PC-9 (cell line): ENCODE measurements around the gene SLX9. TPM values are rescaled to one million over a fixed set of nuclear protein-coding genes. Genes with fewer than 3 reads are reported as not detected.

Source experiments
- BruUV-seq: library from RNA; stranded (reverse); fragments of 400-500 nt; replicated peaks from 2 replicates; lab custom pipeline; 2021; lab: Mats Ljungman, UMichigan
- CTCF ChIA-PET: fragments of 300-600 bp; sonication (Branson Sonifier 250); formaldehyde crosslinking; loops from one replicate; lab custom pipeline; 2022; ENCODE audit warnings: antibody characterized with exemption; lab: Charles Lee
- POLR2A ChIA-PET: fragments of 300-600 bp; sonication (Branson Sonifier 250); formaldehyde crosslinking; loops from one replicate; lab custom pipeline; 2022; ENCODE audit warnings: antibody characterized with exemption; ENCODE audit not compliant: unreplicated experiment; lab: Charles Lee
- DNase-seq, 2 experiments: peaks; one replicate each; pipeline versions ENCODE4 v3.0.0 to v3.0.0-alpha.2; 2015 to 2022; ENCODE audit warnings: mixed read lengths in 1 of 2
- H2AFZ ChIP-seq: fragments of 200-600 bp; sonication (generic); 2 replicates; pipeline ENCODE4 v1.8.1; 2017; ENCODE audit warnings: antibody characterized with exemption
- H3F3A ChIP-seq: fragments of 200-600 bp; sonication (generic); 2 replicates; pipeline ENCODE4 v1.8.1; 2017; ENCODE audit warnings: antibody characterized with exemption, mild to moderate bottlenecking, low read depth; ENCODE audit not compliant: insufficient read depth
- H3K27ac ChIP-seq: fragments of 200-600 bp; sonication (generic); 2 replicates; pipeline ENCODE4 v1.6.1; 2016; ENCODE audit warnings: mixed run types
- H3K27me3 ChIP-seq: fragments of 200-600 bp; sonication (generic); 2 replicates; pipeline ENCODE4 v1.6.1; 2016; ENCODE audit warnings: low read depth, mixed run types; ENCODE audit not compliant: insufficient read depth
- H3K36me3 ChIP-seq: fragments of 200-600 bp; sonication (generic); 2 replicates; pipeline ENCODE4 v1.6.1; 2016; ENCODE audit warnings: low read depth, mixed run types
- H3K4me1 ChIP-seq: fragments of 200-600 bp; sonication (generic); replicated peaks from 2 replicates; pipeline ENCODE4 v1.6.1; 2016; ENCODE audit warnings: mixed run types; ENCODE audit not compliant: insufficient read depth
- H3K4me2 ChIP-seq: fragments of 200-600 bp; sonication (generic); 2 replicates; pipeline ENCODE4 v1.6.1; 2017; ENCODE audit warnings: mixed run types
- H3K4me3 ChIP-seq: fragments of 200-600 bp; sonication (generic); 2 replicates; pipeline ENCODE4 v1.6.1; 2016; ENCODE audit warnings: mixed run types
- H3K79me2 ChIP-seq: fragments of 200-600 bp; sonication (generic); 2 replicates; pipeline ENCODE4 v1.6.1; 2017; ENCODE audit warnings: low read depth, mixed run types
- H3K9me2 ChIP-seq: fragments of 200-600 bp; sonication (generic); 2 replicates; pipeline ENCODE4 v1.8.1; 2017; ENCODE audit warnings: mild to moderate bottlenecking; ENCODE audit not compliant: insufficient read depth
- H3K9me3 ChIP-seq: fragments of 200-600 bp; sonication (generic); 2 replicates; pipeline ENCODE4 v1.8.1; 2016; ENCODE audit warnings: low read depth; ENCODE audit not compliant: insufficient read depth
- H4K20me1 ChIP-seq: fragments of 200-600 bp; sonication (generic); 2 replicates; pipeline ENCODE4 v1.8.1; 2017; ENCODE audit not compliant: insufficient read depth
- CTCF ChIP-seq: fragments of 200-600 bp; sonication (generic); conservative IDR thresholded peaks from 2 replicates; pipeline ENCODE4 v1.6.1; 2017; ENCODE audit warnings: mixed run types, antibody characterized with exemption, mild to moderate bottlenecking, moderate library complexity
- EZH2 ChIP-seq: fragments of 200-600 bp; sonication (generic); IDR thresholded peaks from 2 replicates; pipeline ENCODE4 v1.8.0; 2017; ENCODE audit warnings: antibody characterized with exemption, low read depth
- intact Hi-C: fragments of 100-400 bp; cut with micrococcal nuclease; formaldehyde crosslinking; loops from one replicate; pipeline ENCODE4 v1.10.0; 2022; ENCODE audit not compliant: unreplicated experiment
- total RNA-seq: library from RNA; stranded (reverse); gene quantifications from 2 replicates; pipeline ENCODE4 v1.2.3, GENCODE V29; 2021

The SLX9 gene
- total RNA-seq, 1 experiment from 2014 or later = 22.8 TPM

- Histone ChIP-seq H3K79me2 (peaks cover 42% of the 10 kb centered on the region), H3F3A (no peaks in the 10 kb centered on the region; the same call in 1 of the 2 replicates), H3K27ac (no peak overlapping the region), H3K4me1 (peaks cover 18% of the 10 kb centered on the region), H3K4me2 (peak overlapping the region; percentile 91), H4K20me1 (peaks cover 15% of the 10 kb centered on the region), H3K4me3 (peak overlapping the region; percentile 74), H3K9me3 (no peaks in the 10 kb centered on the region), H3K9me2 (no peaks in the 10 kb centered on the region), H2AFZ (peak overlapping the region; percentile 84), H3K27me3 (no peaks in the 10 kb centered on the region), H3K36me3 (no peaks in the 10 kb centered on the region)
- TF ChIP-seq EZH2 (no peak), CTCF (no peak)
- POLR2A ChIA-PET = interaction anchor here (0.7 kb wide), 1 partner anchor 12 kb away, joined by 6 read pairs; no protein-coding TSS in a partner anchor
- intact Hi-C loops = no loop called here
- no peak for DNase-seq
- BruUV-seq = no TSS peak
- CTCF ChIA-PET = interaction anchor here (0.6 to 0.7 kb wide), 2 partner anchors 65 to 187 kb away, joined by 3 to 6 read pairs; no protein-coding TSS in a partner anchor
These were observed 345 bp downstream of the SLX9 start for GRCh38 chr21:44940116-44940631.

- no peak overlapping the region for H3K27ac ChIP-seq
- H3K79me2 ChIP-seq = peaks cover 42% of the 10 kb centered on the region
- intact Hi-C loops = no loop called here
These were observed 1.7 kb downstream of the SLX9 start for GRCh38 chr21:44941567-44941966.

GRCh38 chr21:44942566-44942965 is 2.7 kb downstream of the SLX9 start:
- TF ChIP-seq EZH2 (no peak), CTCF (no peak)
- Histone ChIP-seq H2AFZ (no peak overlapping the region), H4K20me1 (peaks cover 19% of the 10 kb centered on the region; the same call in 1 of the 2 replicates), H3K27ac (no peak overlapping the region), H3K4me1 (peaks cover 18% of the 10 kb centered on the region), H3F3A (no peaks in the 10 kb centered on the region; the same call in 1 of the 2 replicates), H3K9me2 (no peaks in the 10 kb centered on the region), H3K4me3 (no peak overlapping the region), H3K27me3 (no peaks in the 10 kb centered on the region), H3K79me2 (peaks cover 42% of the 10 kb centered on the region), H3K4me2 (no peak overlapping the region), H3K36me3 (no peaks in the 10 kb centered on the region), H3K9me3 (no peaks in the 10 kb centered on the region)
- no peak for DNase-seq
- ChIA-PET POLR2A (no interaction called here), CTCF (no interaction called here)
- intact Hi-C loops = no loop called here
- BruUV-seq = no TSS peak

More at GRCh38 chr21:44941567-44941966, 1.7 kb downstream of the SLX9 start:
- peak overlapping the region; percentile 74; the same call in 1 of the 2 replicates for H3K4me3 ChIP-seq
- no peaks in the 10 kb centered on the region for H3K36me3 ChIP-seq
- peak overlapping the region; percentile 91 for H3K4me2 ChIP-seq
- ChIA-PET CTCF (interaction anchor here (0.7 to 1.1 kb wide), 2 partner anchors 10 to 72 kb away, joined by 3 to 8 read pairs; no protein-coding TSS in a partner anchor), POLR2A (interaction anchor here (0.6 kb wide), 1 partner anchor 601 kb away, joined by 10 read pairs; no protein-coding TSS in a partner anchor)
- DNase-seq = no peak
- H3K4me1 ChIP-seq = peaks cover 18% of the 10 kb centered on the region
- H4K20me1 ChIP-seq = peaks cover 19% of the 10 kb centered on the region; the same call in 1 of the 2 replicates
- no peaks in the 10 kb centered on the region for H3K9me2 ChIP-seq
- no peaks in the 10 kb centered on the region for H3K27me3 ChIP-seq
- BruUV-seq = no TSS peak
- H2AFZ ChIP-seq = no peak overlapping the region
- no peaks in the 10 kb centered on the region for H3K9me3 ChIP-seq
- no peaks in the 10 kb centered on the region; the same call in 1 of the 2 replicates for H3F3A ChIP-seq
- no peak for TF ChIP-seq CTCF
